Lung (tissue), 12 donors: ENCODE measurements around the gene TMEM123. TPM values are rescaled to one million over a fixed set of nuclear protein-coding genes. Genes with fewer than 3 reads are reported as not detected.

Experiments used
- ATAC-seq: fragments of 200-7000 bp; cut with Tn5 transposase; one replicate; pipeline ENCODE4 v1.9.1; 2020; ENCODE audit warnings: moderate number of reproducible peaks; ENCODE audit not compliant: insufficient read depth, low FRiP score
- DNase-seq, 3 donors: peaks; one replicate each; pipeline ENCODE4 v3.0.0-alpha.2; 2013 to 2017
- H3K27ac ChIP-seq, 2 donors: one replicate each; pipeline ENCODE4 v1.5.1; 2013; ENCODE audit warnings: mild to moderate bottlenecking in 2 of 2, moderate library complexity in 2 of 2, control low read depth in 1 of 2, inconsistent platforms in 1 of 2, low read depth in 1 of 2, low read length in 1 of 2
- H3K27me3 ChIP-seq, 3 donors: one replicate each; pipeline ENCODE4 v1.5.1; 2013; ENCODE audit warnings: low read length in 2 of 3; ENCODE audit not compliant: control insufficient read depth in 3 of 3, insufficient read depth in 3 of 3
- H3K36me3 ChIP-seq, 4 donors: one replicate each; pipeline ENCODE4 v1.5.1; 2013; ENCODE audit warnings: low read length in 4 of 4, mild to moderate bottlenecking in 1 of 4, moderate library complexity in 1 of 4; ENCODE audit not compliant: control insufficient read depth in 4 of 4, insufficient read depth in 4 of 4
- H3K4me1 ChIP-seq, 5 donors: one replicate each; pipeline ENCODE4 v1.5.1; 2013; ENCODE audit warnings: low read length in 5 of 5, mild to moderate bottlenecking in 2 of 5, moderate library complexity in 1 of 5; ENCODE audit not compliant: control insufficient read depth in 5 of 5, insufficient read depth in 5 of 5
- H3K4me3 ChIP-seq: one replicate; pipeline ENCODE4 v1.5.1; 2013; ENCODE audit warnings: mild to moderate bottlenecking, control low read depth, moderate library complexity
- H3K9ac ChIP-seq, 2 donors: one replicate each; pipeline ENCODE4 v1.5.1; 2013; ENCODE audit warnings: low read length in 2 of 2, control low read depth in 1 of 2; ENCODE audit not compliant: insufficient read depth in 1 of 2
- H3K9me3 ChIP-seq, 4 donors: one replicate each; pipeline ENCODE4 v1.5.1; 2013; ENCODE audit warnings: low read length in 3 of 4, mild to moderate bottlenecking in 1 of 4, moderate library complexity in 1 of 4; ENCODE audit not compliant: control insufficient read depth in 4 of 4, insufficient read depth in 3 of 4
- CTCF ChIP-seq: IDR thresholded peaks from 2 replicates; pipeline ENCODE4 v1.5.1; 2012; ENCODE audit warnings: mild to moderate bottlenecking; ENCODE audit errors: control extremely low read depth, extremely low read depth
- WGBS, 2 donors: extraction: QIAGEN DNeasy Blood & Tissue Kit; methylation state at CpG; one replicate each; pipeline ENCODE4 v1.1.7; 2013; 5-methylcytosine and 5-hydroxymethylcytosine counted together
- polyA plus RNA-seq, 2 donors: library from polyadenylated mRNA; stranded (reverse); fragments of 200-250 nt; gene quantifications; one replicate each; pipeline ENCODE4 v1.2.1, GENCODE V29; 2013
- total RNA-seq, 2 donors: library from RNA; depleted of rRNA in 1 of 2; stranded (reverse); fragments of >200 nt in 1 of 2; gene quantifications; one replicate each; pipeline ENCODE4 v1.2.1, GENCODE V29; 2014 to 2021
- donor health status: control.
- donor health status: control.
- donor health status: Bipolar disorder and iron deficiency.
- donor health status: healthy.
- donor health status: DM: yes; HTN: yes; CAD: no.

The TMEM123 gene
- total and polyA plus RNA-seq, 4 donors = 53.6 to 245 (median 100) TPM

GRCh38 chr11:102399189-102399588 lies 53.4 kb downstream of the TMEM123 start:
- H3K4me1 ChIP-seq = peaks cover 0 to 2% (median 0%) of the 10 kb centered on the region in 5 donors
- WGBS, 2 donors = 97 to 100% methylated on average over 2 of the region's 2 CpGs
- H3K4me3 ChIP-seq = no peak overlapping the region
- no peak for TF ChIP-seq CTCF
- no peaks in the 10 kb centered on the region for H3K27me3 ChIP-seq
- H3K27ac ChIP-seq = no peak overlapping the region
- no peak for ATAC-seq
- no peak for DNase-seq
- peaks cover 5 to 32% (median 7%) of the 10 kb centered on the region in 4 donors for H3K36me3 ChIP-seq
- no peaks in the 10 kb centered on the region for H3K9me3 ChIP-seq
- H3K9ac ChIP-seq = no peak overlapping the region

DNA sequence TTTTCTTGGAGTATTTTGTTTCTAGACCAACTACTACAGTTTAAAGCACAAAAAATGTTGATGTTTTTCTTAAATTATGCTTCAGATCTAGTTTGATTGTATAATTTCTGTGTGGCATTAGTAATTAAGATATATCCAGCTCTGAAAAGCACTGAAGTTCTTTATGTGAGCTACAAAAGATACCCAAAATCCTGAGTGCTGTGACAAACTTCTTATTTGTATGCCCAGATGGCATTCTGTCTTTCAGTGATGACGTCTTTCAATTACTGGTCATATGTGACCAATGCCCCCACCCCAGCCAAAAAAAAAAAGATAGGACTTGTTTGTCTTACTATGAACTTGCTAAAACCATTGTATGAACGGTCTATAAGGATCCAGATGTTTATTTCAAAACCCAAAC lies 54.3 kb downstream of the TMEM123 start:
- no peak overlapping the region for H3K27ac ChIP-seq
- no peak overlapping the region for H3K9ac ChIP-seq
- WGBS, 2 donors = 93 to 95% methylated on average over 2 of the region's 2 CpGs
- no peak overlapping the region for H3K4me3 ChIP-seq
- peaks cover 6 to 25% (median 10%) of the 10 kb centered on the region in 4 donors for H3K36me3 ChIP-seq
- H3K27me3 ChIP-seq = no peaks in the 10 kb centered on the region
- peaks cover 0 to 2% (median 0%) of the 10 kb centered on the region in 5 donors for H3K4me1 ChIP-seq
- ATAC-seq (no peak), DNase-seq (no peak)
- H3K9me3 ChIP-seq = no peaks in the 10 kb centered on the region
- no peak for TF ChIP-seq CTCF

- TF ChIP-seq CTCF = no peak
- ATAC-seq (no peak), DNase-seq (no peak)
- Histone ChIP-seq H3K27ac (no peak overlapping the region), H3K9ac (no peak overlapping the region), H3K4me3 (no peak overlapping the region), H3K36me3 (peaks cover 6 to 31% (median 15%) of the 10 kb centered on the region in 4 donors), H3K27me3 (no peaks in the 10 kb centered on the region), H3K9me3 (no peaks in the 10 kb centered on the region), H3K4me1 (no peaks in the 10 kb centered on the region)
- WGBS, 2 donors = 81 to 89% methylated on average over 4 of the region's 4 CpGs
Measured at GRCh38 chr11:102396708-102397563, 55.6 kb downstream of the TMEM123 start.
